Panc1 (cell line): ENCODE results near the gene SYT17. TPM values are rescaled to one million over a fixed set of nuclear protein-coding genes. Genes with fewer than 3 reads are reported as not detected.

Source experiments
- ATAC-seq: fragments of 200-7000 bp; cut with Tn5 transposase; 2 replicates; pipeline ENCODE4 v1.9.1; 2020; ENCODE audit warnings: mild to moderate bottlenecking, moderate library complexity
- BruUV-seq: library from RNA; stranded (reverse); fragments of 400-500 nt; replicated peaks from 2 replicates; lab custom pipeline; 2021; lab: Mats Ljungman, UMichigan
- CTCF ChIA-PET: fragments of 300-600 bp; sonication (Branson Sonifier 250); formaldehyde crosslinking; loops from one replicate; lab custom pipeline; 2022; ENCODE audit warnings: antibody characterized with exemption; lab: Charles Lee
- POLR2A ChIA-PET: fragments of 300-600 bp; sonication (Branson Sonifier 250); formaldehyde crosslinking; loops from one replicate; lab custom pipeline; 2022; ENCODE audit warnings: antibody characterized with exemption; lab: Charles Lee
- DNase-seq: peaks from one replicate; pipeline ENCODE4 v3.0.0-alpha.2; 2010; ENCODE audit warnings: low read depth, low spot score
- H3K27ac ChIP-seq: 2 replicates; pipeline ENCODE4 v1.5.1; 2011; ENCODE audit warnings: mild to moderate bottlenecking, low read length, inconsistent platforms
- H3K27me3 ChIP-seq: fragments of 200-500 bp; sonication (Bioruptor generic); 2 replicates; pipeline ENCODE4 v1.6.0; 2014; ENCODE audit warnings: low read length, inconsistent platforms; ENCODE audit not compliant: control insufficient read depth, insufficient read depth
- H3K36me3 ChIP-seq: fragments of 200-500 bp; sonication (Bioruptor generic); 2 replicates; pipeline ENCODE4 v1.5.1; 2014; ENCODE audit warnings: inconsistent platforms, mild to moderate bottlenecking, low read length, moderate library complexity; ENCODE audit not compliant: control insufficient read depth, insufficient read depth
- H3K4me1 ChIP-seq: 2 replicates; pipeline ENCODE4 v1.5.1; 2011; ENCODE audit warnings: inconsistent platforms, mild to moderate bottlenecking, low read length, moderate library complexity; ENCODE audit not compliant: control insufficient read depth, insufficient read depth
- H3K4me3 ChIP-seq, 2 experiments: 2 replicates each; pipeline ENCODE4 v1.5.1; 2011 to 2012; ENCODE audit warnings: low read depth in 2 of 2, low read length in 2 of 2, mild to moderate bottlenecking in 2 of 2, inconsistent platforms in 1 of 2, moderate library complexity in 1 of 2
- H3K9me3 ChIP-seq: fragments of 200-500 bp; sonication (Bioruptor generic); 2 replicates; pipeline ENCODE4 v1.5.1; 2014; ENCODE audit warnings: low read depth, mild to moderate bottlenecking, inconsistent platforms, low read length, moderate library complexity; ENCODE audit not compliant: control insufficient read depth, insufficient read depth
- POLR2AphosphoS5 ChIP-seq: IDR thresholded peaks from 2 replicates; pipeline ENCODE4 v1.6.1; 2012; ENCODE audit warnings: mild to moderate bottlenecking, low read depth, low read length, moderate library complexity
- SIN3A ChIP-seq: IDR thresholded peaks from 2 replicates; pipeline ENCODE4 v1.6.1; 2012; ENCODE audit warnings: low read depth, mild to moderate bottlenecking, low read length, moderate library complexity, borderline replicate concordance; ENCODE audit not compliant: insufficient read depth
- TCF7L2 ChIP-seq: IDR thresholded peaks from 2 replicates; pipeline ENCODE4 v1.6.1; 2011; ENCODE audit warnings: mild to moderate bottlenecking, low read depth, low read length, inconsistent platforms
- in situ Hi-C: cut with HindIII; loops from 2 replicates; pipeline ENCODE4 v1.10.0; 2016; ENCODE audit warnings: low sequenced_read_pairs, low pct_unique_long_range_greater_than_20kb
- intact Hi-C: fragments of 100-400 bp; cut with micrococcal nuclease; formaldehyde crosslinking; loops from one replicate; pipeline ENCODE4 v1.10.0; 2022; ENCODE audit not compliant: unreplicated experiment
- total RNA-seq: library from RNA; stranded (reverse); gene quantifications from one replicate; pipeline ENCODE4 v1.2.1, GENCODE V29; 2021; ENCODE audit not compliant: unreplicated experiment
- TF ChIP-seq, protein P1 (sequence below): fragments of 450-650 bp; IDR thresholded peaks from 2 replicates; pipeline ENCODE4 v1.5.1; 2017; ENCODE audit warnings: mild to moderate bottlenecking
- TF ChIP-seq, protein P2 (sequence below), 2 experiments: IDR thresholded peaks; 2 replicates each; pipeline ENCODE4 v1.6.1; 2011 to 2012; ENCODE audit warnings: low read depth in 2 of 2, control low read depth in 1 of 2, low read length in 1 of 2, mild to moderate bottlenecking in 1 of 2, moderate library complexity in 1 of 2; ENCODE audit not compliant: insufficient read depth in 1 of 2

SYT17 gene
- total RNA-seq, 1 experiment from 2014 or later, result 5.4 TPM

DNA sequence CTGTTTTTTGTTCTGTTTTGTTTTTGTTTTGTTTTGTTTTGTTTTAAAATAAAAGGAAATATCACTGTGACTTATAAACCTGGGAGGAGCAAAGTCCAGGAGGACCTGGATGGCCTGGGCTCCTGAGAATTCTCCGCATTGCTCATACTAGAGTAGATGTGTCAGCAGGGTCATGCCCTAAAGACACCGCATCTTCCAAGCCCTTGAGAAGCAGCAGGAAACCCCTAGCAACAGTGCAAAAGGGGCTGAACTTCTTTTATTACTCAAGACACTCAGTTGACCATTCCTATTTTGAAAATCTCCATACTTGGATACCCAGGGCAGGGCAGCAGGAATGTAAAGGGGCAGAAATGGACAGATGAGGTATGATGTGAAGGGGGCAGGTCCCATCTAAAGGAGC lies 51.8 kb downstream of the SYT17 start:
- no TSS peak for BruUV-seq
- ChIA-PET CTCF (no interaction called here), POLR2A (no interaction called here)
- in situ Hi-C loops (no loop called here), intact Hi-C loops (no loop called here)
- no peaks in the 10 kb centered on the region for H3K36me3 ChIP-seq
- DNase-seq, result no peak
- no peaks in the 10 kb centered on the region for H3K4me1 ChIP-seq
- no peak for ATAC-seq
- TF ChIP-seq TCF7L2 (no peak), POLR2AphosphoS5 (no peak), SIN3A (no peak)
- TF ChIP-seq, protein P1, sequence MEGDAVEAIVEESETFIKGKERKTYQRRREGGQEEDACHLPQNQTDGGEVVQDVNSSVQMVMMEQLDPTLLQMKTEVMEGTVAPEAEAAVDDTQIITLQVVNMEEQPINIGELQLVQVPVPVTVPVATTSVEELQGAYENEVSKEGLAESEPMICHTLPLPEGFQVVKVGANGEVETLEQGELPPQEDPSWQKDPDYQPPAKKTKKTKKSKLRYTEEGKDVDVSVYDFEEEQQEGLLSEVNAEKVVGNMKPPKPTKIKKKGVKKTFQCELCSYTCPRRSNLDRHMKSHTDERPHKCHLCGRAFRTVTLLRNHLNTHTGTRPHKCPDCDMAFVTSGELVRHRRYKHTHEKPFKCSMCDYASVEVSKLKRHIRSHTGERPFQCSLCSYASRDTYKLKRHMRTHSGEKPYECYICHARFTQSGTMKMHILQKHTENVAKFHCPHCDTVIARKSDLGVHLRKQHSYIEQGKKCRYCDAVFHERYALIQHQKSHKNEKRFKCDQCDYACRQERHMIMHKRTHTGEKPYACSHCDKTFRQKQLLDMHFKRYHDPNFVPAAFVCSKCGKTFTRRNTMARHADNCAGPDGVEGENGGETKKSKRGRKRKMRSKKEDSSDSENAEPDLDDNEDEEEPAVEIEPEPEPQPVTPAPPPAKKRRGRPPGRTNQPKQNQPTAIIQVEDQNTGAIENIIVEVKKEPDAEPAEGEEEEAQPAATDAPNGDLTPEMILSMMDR, result no peak
- TF ChIP-seq, protein P2, sequence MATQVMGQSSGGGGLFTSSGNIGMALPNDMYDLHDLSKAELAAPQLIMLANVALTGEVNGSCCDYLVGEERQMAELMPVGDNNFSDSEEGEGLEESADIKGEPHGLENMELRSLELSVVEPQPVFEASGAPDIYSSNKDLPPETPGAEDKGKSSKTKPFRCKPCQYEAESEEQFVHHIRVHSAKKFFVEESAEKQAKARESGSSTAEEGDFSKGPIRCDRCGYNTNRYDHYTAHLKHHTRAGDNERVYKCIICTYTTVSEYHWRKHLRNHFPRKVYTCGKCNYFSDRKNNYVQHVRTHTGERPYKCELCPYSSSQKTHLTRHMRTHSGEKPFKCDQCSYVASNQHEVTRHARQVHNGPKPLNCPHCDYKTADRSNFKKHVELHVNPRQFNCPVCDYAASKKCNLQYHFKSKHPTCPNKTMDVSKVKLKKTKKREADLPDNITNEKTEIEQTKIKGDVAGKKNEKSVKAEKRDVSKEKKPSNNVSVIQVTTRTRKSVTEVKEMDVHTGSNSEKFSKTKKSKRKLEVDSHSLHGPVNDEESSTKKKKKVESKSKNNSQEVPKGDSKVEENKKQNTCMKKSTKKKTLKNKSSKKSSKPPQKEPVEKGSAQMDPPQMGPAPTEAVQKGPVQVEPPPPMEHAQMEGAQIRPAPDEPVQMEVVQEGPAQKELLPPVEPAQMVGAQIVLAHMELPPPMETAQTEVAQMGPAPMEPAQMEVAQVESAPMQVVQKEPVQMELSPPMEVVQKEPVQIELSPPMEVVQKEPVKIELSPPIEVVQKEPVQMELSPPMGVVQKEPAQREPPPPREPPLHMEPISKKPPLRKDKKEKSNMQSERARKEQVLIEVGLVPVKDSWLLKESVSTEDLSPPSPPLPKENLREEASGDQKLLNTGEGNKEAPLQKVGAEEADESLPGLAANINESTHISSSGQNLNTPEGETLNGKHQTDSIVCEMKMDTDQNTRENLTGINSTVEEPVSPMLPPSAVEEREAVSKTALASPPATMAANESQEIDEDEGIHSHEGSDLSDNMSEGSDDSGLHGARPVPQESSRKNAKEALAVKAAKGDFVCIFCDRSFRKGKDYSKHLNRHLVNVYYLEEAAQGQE (IDR thresholded peaks at IDR 0.05; ENCODE audit: insufficient read depth in 1 of 2, low read depth in 2 of 2, low read length in 1 of 2), result no peak
- H3K27ac ChIP-seq, result no peak overlapping the region
- no peaks in the 10 kb centered on the region for H3K9me3 ChIP-seq
- no peak overlapping the region for H3K4me3 ChIP-seq
- no peaks in the 10 kb centered on the region for H3K27me3 ChIP-seq

DNA sequence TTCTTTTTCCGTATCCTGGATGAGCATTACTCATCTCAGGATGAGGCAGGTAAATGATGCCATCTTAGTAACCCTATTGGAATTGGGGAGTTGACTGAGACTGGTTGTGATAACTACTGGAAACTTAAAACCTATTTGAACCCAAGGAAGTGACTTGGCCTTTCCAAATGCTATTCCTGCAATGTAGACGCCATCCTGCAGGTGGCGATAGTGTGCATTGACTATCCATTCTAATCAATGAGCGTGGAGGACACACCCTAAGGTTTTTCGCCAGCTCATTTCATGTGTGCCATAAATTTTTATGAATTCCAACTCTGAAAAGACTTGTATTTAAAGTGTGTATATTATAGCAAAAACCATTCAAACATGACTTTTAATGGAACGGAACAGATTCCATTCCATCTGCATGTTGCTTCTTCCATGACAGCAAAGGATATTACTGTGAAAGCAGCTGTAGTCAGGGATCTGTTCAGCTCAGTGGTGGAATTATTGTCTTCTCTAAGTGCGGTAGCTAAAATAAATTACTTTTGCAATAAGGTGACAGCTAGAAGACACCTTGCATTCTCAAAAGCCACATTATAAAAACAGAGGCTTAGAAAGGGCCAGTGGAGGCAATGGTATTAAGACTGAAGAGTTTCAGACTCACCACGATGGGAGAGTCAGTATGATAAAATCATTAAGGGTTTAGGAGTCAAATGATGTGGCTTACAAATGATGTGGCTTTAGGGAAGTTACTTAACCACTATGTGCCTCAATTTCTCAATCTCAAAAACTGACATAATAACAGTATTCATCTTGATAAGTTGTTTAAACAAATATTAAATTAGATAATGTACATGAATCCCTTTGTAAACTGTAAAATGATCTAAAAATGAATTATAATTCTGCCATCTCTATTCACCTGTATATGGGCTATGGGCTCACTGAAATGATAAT lies 55.5 kb downstream of the SYT17 start:
- TF ChIP-seq SIN3A (no peak), POLR2AphosphoS5 (no peak), TCF7L2 (no peak)
- TF ChIP-seq, protein P2 (IDR thresholded peaks at IDR 0.05; ENCODE audit: insufficient read depth in 1 of 2, low read depth in 2 of 2, low read length in 1 of 2), result no peak
- TF ChIP-seq, protein P1, result peak; percentile 94
- intact Hi-C loops, result no loop called here
- in situ Hi-C loops, result no loop called here
- H3K27ac ChIP-seq, result no peak overlapping the region
- H3K27me3 ChIP-seq, result no peaks in the 10 kb centered on the region
- POLR2A ChIA-PET, result no interaction called here
- no peaks in the 10 kb centered on the region for H3K4me1 ChIP-seq
- CTCF ChIA-PET, result interaction anchor here (0.6 kb wide), 1 partner anchor 85 kb away, joined by 3 read pairs; no protein-coding TSS in a partner anchor
- H3K9me3 ChIP-seq, result no peaks in the 10 kb centered on the region
- H3K4me3 ChIP-seq, result no peak overlapping the region
- ATAC-seq (no peak), DNase-seq (peak; percentile 8)
- BruUV-seq, result no TSS peak
- no peaks in the 10 kb centered on the region for H3K36me3 ChIP-seq
